Activated CD4-positive, alpha-beta T cell treated with anti-CD3 and anti-CD28 coated beads for 24 hours (primary cell): ENCODE measurements around the gene TECTB.

ENCODE experiments used
- DNase-seq, 2 donors: peaks; one replicate each; pipeline ENCODE4 v3.0.0-alpha.2; 2020; ENCODE audit warnings: low read depth in 2 of 2

The TECTB gene

DNA sequence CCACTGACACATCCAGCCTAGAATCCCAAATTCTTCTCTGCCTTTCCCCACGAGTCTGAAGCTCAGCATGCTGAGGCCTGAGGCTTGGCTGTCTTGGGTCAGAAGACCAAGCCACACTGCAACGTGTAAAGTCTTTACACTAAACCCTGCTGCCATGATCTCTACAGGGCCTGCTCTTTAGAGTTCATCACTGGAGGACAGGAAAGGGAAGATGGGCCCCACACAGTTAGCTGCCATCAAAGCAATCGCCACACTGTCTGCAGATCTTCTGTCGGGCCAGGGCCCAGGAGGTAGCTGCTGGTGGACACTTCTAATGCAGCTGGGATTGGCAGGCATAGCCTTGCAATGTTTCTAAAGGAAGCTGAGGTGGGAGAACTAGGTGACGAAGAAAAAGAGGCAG, 8.4 kb upstream of the TECTB start:
- DNase-seq = no peak

DNA sequence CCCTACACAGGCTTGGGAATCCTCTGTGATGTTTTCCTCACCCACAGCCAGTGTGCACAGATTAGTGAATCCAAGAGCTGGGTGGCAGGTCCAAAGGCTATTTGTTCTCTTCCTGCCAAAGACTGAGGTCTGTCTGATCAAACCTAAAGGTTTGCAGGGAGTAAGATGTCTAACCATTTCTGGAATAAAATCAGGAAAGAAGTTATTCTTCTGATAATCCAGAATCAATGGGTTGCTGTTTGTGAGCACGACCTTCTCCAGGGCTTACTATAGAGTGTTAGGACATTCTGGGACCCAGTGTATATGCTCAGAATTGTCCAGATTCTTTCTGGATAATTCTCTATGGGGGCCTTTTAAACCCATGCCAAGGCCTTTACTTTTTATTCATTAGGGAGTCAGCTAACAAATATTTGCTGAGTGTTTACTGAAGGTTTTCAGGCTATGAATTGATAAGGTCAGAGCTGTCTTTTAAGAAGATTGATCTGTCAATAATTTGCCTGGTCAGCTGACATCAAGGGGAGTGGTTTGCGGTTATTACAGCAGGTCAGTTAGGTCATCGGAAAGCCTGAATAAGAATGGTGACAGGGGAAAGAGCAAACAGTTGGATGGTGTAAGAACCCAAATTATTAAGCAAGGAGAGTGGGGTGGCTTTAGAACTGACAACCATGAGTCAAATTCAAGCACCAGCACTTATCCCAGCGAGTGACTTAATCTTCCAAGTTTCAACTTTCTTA, 7.5 kb upstream of the TECTB start:
- DNase-seq = no peak

DNA sequence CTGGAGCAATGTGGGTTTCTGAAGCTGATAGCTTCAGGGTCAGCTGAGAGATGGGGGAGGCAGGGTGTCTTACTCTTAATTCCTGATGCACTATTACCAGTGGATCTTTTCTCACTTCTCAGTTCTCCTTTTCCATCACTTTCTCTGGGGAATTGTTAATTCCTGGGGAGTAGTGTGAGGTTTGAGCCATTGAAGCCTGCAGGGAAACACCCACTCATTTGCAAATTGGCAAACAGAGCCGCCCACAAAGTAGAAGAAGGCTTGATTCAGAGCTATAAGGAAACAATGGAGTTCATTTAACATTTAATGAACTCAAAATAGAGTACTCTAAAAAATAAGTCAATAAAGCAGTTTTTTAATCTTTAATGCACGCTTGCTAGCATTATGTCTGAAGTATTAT, 4.3 kb upstream of the TECTB start:
- no peak for DNase-seq

DNA sequence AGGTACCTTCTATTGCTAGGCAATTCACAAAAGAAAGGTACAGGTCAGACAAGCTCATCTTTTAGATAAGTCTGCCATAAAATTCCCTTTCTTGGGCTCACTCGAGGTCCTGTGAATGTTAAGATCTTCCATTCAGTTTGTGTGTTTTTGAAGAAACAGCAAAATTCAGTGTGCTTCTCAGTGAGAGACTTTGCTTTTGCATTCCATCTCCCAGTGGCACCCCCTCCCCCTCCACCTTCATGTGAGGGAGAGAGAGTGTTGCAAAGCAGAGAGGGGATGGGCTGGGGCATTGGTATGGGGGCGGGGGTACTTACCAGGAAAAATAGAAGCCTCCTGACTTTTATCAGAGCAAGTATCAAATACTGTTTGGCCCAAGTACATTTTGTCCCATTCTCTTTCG, 3.8 kb upstream of the TECTB start:
- no peak for DNase-seq

DNA sequence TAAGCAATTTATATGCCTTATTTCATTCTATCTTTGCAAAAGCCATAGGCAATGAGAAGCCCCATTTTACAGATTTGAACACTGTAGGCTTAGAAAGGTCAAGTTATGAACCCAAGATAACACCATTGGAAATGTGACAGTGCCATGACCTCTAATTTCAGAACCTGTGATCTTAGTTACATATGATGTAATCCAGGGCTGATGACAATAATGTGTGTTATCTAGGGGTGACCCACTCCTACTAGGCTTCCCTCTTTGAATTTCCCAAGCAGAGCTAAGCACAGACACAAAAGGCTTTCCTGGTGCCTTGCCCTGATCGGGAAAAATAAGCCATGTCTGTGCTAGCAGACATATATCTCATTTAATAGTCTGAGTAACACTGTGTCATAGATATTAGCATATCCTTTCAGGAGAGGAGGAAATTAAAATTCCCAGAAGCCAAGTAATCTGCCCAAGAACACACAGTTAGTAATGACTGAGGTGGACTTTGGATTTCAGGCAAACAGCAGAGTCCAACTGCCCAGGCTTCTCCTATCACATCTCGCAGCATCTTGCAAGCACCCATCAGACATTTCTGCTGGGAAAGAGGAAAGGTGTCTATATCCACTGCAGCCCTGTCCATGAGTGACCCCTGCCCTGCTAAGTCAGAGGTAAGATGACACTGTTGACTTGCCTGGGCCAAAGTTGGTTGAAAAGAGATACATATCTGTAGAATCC, 2.8 kb upstream of the TECTB start:
- DNase-seq = no peak

DNA sequence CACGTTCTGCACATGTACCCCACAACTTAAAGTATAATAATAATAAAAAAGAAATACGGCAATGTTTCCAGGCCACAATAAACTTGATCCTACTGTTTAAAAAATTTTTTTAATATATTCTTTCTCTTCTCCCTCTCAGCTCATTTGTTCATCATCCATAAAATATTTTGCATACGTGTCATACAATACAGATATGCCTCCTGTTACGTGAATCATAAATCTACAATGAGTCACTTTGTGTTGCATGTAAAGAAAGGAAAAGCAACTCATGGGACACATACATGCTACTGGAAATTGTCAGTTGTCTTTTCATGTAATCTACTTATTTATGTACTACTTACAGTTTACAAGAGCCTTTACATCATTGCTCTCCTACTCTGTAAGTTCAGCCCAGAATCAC, 1.1 kb upstream of the TECTB start:
- DNase-seq = no peak

DNA sequence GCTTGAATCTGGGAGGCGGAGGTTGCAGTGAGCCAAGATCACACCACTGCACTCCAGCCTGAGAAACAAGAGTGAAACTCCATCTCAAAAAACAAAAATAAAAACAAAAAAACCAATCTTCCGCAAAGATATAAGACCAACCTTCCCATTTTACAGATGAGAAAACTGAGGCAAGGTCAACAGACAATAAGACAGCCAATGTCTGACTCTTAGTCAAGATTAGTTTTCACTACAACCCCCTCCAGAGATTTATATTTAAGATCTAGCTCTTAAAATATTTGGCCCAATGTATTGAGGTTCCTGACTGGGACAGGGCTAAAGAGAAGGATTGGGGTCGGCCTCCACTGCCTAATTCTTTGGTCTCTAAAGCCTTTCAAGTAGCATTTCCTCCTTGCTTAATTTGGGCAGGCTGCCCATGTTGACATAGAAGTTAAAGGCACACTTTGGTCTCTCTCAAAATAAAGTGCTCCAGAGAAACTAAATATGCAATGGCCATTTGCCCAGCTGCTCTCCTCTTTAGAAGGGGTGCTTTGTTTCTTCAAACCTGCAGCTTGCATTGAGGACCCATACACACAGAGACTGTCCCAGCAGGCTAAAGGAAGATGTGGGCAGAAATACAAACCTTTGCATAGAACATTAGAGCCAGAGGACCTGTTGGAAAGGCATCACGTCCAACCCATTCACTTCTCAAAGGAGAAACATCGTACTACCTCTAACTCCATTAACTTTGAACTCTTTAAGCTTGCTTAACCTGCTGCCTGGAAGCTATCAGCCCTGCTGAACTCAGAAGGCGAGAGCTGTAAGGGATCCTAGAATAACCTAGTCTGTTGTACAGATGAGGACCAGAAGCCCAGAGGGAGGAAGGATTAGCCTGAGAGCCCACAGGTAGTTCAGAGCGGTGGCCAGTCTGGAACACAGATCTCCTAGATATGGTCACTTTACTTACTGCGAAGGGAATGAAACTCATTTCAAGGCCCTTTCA, 3.9 kb downstream of the TECTB start:
- DNase-seq = no peak

DNA sequence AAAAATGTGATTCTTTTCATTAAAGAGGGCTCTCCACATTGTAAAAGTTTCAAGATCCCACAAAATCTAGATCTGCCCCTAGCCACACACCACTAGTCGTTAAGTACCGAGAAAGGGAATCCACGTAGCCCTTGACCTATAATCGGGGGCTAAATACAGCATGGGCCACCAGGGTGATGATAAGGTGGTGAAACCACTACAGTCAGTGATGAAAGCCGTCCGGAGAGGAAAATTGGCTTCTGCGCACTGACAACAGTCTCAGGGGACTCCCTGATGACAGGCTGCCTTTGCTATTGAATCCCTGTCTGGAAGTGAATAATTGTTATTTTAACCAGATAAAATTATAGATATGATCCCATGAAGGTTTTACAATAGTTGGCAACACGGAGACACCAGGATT, 4.6 kb downstream of the TECTB start:
- DNase-seq = no peak

DNA sequence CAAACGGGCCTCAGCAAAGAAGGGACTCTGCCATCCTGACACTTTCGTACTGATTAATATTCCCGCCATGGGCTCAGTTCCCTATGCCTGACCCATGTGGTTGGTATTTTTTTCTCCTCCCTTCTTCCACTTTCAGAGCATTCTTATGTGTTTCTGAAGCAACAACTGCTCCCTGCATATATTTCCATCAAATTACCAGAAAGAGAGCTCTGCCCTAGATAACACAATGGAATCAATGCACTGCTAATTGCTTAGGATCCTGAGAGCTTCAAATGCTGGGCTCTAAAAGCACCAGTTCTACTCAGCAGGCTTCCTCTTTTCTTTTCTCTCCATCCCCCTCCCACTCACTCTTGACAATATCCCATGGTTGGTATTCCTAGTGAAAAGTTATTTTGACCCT, 5.3 kb downstream of the TECTB start:
- DNase-seq = no peak

DNA sequence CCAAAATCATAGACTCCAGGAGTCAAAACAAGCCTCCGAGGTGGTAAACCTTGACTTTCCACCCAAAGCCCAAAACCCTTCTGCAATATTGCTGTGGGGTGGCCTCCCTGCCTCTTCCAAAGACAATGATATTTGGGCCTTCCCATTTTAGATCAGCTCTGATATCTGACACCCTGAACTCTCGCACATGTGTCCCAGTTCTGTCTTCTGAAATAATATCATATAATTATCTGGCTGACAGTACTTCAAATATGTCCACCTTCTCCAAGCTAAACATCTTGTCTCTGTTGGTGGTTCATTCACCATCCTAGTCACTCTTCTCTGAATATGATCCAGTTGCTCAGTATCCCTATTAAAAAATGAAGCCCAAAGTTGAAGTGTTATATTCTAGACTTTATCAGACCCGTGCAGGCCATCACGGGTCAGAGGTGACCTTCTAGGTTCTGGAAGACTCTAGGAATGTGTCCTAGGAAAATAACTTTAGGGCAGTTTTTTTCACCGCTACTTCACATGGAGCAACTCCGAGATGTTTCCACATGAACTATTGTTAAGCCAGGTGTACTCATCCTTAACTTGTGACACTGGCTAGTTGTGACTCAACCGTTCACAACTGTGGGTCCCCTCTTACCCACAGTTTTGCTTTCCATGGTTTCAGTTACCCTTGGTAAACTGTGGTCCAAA, 6.3 kb downstream of the TECTB start:
- DNase-seq = no peak

DNA sequence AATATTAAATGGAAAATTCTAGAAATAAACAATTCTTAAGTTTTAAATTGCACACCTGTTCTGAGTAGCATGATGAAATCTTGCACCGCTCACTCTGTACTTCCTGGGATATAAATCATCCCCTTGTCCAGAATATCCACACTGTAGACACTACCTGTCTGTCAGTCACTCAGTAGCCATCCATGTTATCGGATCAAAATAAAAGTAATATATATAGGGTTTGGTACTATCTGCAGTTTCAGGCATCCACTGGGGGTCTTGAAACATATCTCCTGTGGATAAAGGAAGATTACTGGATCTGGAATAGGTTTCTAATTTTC, 6.8 kb downstream of the TECTB start:
- no peak for DNase-seq

DNA sequence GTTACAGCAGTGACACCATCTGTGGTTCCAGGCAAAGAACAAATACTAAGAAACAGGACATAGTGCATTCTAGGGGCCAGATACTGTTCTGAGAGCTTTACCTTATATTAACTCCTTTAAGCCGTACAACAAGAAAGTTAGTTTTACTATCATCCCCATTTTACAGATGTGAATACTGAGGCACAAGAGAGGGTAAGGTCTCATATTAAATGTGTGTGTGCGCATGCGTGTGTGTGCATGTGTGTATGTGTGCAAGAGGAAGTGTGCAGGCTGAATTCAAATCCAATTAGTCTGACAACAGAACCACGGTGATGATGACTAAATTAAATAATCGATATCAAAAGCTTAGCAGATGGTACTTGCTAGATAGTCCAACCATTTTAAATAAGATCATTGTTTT, 11.0 kb downstream of the TECTB start:
- no peak for DNase-seq

DNA sequence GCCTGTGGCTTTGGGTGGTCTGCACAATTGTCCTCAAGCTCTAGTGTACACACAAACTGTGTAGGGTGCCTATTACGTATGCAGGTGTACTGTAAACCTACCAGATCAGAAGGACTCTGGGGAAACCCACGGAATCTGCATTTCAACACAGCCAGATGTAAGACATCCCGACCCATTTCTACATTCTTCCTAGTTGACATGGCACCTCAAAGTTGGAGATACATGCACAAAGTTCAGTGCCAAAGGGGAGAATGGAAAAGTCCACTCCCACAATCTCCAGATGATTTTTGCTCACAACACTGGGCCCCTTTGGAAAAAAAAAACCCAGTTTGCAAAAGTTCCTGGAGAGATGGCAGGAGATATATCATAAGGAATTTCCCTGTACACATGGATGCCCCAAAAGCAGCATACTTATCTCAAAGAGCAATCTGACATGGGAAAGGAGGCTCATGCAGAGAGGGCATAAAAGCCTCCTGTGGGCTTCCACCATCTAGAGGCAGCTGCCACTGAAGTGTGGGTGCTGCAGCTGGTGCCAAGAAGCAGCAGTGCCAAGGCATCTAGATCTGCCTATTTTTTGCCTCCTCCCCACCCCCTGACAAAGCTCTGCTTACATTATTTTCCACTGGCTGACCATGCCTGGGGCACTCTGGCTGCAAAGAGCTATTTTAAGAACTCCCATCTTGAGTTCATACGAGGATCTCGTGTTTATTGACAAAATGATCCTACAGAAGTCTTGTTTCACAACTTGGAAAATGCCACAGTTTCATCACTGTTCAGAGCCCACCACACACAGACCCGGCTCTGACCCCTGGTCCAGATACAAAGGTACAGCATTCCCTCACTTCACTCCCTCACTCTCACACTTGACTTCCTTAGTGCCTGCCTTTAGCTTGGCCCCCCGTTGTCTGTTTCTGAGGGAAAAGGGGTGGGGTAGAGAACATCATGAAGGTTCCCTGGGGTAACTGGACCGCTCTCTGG, 12.9 kb downstream of the TECTB start:
- DNase-seq = no peak

DNA sequence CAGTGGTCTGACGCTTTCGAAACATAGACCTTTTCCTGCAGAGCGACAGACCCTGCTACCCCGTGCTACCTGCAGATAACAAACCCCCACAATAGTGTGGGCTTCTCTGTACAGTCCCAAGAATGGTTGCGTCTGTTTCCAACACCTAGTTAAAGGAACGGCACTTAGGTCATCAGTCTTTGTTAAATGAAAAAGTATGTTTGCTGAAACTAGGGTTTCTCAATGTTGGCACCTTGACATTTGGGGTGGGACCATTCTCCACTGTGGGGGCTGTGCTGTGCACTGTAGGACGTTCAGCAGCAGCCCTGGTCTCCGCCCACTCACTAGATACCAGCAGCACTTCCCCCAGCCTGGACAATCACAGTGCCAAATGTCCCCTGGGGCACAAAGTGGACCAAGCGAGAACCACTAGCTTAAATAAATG, 13.7 kb downstream of the TECTB start:
- no peak for DNase-seq

DNA sequence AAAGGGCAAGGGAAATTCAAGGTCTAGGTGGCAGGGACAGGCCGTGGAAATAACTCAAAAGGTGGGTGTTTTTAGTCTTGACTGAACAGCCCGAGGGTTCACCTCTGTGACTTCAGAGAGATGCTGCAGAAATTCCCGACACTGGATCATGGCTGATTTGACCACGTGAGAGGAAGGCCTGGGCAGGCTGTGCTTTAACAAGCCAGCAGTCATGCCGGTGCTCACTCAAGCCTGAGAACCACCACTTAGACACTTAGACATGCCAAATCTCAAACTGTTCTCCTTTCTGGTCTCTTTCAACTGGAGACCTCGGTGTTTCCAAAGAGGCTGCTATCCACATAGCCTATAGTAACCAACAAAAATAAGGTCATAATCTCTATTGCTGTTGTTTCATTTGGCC, 15.4 kb downstream of the TECTB start:
- DNase-seq = no peak

DNA sequence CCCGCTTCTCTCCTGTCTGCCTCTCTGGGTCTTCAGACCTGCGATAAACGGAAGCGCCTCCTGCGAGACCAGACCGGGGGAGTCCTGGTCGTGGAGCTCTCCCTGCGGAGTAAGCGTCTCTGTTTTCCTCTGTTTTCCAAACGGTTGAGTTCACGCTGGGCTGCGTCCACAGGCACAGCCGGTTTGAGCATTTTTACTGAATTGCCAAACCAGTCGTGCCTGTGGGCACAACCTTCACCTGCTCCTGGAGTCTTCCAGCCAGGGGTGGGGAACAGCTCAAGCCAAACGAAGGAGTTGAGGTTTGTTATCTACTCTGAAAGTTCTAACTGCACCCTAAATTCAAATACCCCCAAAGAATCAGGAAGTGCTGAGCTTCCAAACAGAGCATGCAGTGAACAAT, 16.3 kb downstream of the TECTB start:
- DNase-seq = no peak

DNA sequence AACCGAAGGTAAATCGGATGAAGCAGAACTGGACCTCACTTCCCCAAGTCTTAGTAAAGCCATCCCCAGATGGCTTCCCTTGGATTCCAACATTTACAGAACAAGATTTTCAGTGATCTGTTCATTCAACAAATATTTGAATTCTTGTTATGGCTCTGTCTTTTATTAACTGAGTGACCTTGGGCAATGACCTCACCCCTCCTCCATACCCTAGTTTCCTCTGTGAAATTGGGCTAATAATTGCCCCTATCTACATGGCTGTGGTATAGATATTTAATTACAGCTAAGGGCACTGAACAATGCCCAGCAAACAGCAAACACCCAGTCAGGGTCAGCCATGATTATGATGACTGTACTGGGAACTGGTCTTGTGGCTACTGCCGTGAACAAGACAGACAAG, 19.1 kb downstream of the TECTB start:
- no peak for DNase-seq

DNA sequence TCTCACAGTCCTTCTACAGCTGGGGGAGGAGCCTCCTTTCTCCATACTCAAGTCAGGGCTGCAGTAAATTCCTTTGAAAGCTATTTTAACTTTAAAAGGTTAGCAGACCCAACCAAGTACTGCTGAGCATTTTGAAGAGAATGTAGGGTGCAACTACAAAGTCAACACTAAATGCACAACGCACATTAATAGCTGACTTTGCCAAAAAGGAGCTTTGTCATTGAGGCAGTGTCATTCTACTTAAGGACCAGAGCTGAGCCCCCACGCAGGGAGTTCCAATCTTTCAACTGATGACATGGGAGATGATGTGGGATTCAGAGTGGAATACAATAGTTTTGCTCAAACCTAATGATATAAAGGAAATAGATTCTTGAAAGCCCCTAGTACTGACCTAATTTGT, 20.3 kb downstream of the TECTB start:
- no peak for DNase-seq

DNA sequence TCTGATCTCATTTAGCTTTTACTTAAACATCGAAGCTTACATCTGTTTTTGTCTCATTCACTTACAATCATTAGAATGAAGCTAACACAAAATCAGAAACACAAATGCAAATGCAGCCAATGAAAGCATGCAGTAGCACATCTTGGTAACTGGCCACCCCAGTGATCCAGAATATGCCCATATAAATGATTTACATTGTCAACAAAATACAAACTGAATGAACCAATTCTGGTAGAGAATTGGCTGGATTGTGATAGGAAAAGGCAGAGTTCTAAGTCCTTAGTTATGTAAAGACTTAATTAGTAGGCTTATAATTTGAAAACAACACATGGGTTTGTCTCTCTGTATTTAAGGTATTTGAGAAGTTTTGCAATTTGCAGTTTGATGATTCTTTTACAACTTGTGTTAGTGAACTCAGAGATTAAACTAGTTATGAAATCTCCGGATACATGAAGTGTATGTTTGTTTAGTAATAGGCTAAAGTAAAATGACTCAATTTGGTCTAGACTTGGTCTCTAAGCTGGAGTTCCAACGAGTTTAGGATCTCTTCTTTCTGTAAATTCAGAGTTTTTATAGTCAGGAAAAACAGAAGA, 21.2 kb downstream of the TECTB start:
- no peak for DNase-seq

DNA sequence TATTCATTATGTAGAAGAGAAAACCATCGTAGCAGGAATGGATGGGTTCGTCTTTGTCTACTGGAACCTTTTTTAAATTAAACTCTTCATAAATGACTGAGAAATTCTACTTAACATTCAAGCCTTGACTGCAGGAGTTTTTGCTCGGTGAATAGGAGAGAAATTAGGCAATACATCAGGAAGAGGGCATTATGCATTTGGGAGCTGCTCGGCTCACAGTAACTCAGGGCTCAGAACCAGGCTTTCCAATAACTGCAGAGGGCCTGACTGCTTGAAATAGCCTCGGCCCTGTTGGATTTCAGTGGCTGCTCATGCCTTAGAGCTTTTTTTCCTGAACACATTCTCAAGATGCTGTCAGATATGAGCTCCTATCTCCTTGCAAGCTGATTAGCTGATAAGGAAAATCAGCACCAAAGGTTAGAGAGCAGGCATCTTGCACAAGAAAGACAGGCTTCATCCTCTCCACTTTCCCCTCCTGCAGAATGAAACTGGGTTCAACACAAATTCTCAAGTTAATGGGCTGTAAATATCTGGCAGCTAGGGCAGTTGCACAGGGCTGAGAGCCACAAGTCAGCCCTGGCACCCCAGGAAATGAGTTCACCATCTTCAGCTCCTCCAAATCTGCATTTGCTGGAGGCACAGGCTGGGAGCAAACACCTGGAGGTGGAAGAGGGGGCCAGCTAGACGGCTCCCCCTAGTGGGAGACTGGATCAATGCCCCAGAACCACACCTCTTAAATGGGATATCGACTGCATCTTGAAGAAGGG, 24.3 kb downstream of the TECTB start:
- peak in 1 of 2 donors; percentile 10 for DNase-seq
